ENCODE data around the gene MUTYH.

DNA sequence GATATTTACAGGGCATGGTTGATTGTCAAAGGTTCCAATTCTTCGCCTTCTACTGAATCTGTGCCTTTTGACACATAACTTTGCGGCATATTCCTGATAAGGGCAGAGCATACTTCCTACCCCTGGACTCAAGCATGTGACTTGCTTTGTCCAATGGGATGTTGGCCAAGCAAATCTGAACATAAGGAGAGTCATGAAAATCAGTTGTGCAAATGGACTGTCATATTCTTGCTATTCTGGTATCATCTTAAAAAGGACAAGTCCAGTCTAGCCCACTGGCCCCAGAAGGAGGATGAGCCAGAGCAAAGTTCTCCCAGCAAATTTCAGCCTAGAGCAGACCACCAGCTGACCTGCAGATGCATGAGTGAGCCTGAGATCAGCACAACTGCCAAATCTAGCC is 41.0 kb upstream of the MUTYH start:
- no peak for TF ChIP-seq HDGF (IDR thresholded peaks at IDR 0.05)
- TF ChIP-seq, protein P1, sequence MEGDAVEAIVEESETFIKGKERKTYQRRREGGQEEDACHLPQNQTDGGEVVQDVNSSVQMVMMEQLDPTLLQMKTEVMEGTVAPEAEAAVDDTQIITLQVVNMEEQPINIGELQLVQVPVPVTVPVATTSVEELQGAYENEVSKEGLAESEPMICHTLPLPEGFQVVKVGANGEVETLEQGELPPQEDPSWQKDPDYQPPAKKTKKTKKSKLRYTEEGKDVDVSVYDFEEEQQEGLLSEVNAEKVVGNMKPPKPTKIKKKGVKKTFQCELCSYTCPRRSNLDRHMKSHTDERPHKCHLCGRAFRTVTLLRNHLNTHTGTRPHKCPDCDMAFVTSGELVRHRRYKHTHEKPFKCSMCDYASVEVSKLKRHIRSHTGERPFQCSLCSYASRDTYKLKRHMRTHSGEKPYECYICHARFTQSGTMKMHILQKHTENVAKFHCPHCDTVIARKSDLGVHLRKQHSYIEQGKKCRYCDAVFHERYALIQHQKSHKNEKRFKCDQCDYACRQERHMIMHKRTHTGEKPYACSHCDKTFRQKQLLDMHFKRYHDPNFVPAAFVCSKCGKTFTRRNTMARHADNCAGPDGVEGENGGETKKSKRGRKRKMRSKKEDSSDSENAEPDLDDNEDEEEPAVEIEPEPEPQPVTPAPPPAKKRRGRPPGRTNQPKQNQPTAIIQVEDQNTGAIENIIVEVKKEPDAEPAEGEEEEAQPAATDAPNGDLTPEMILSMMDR (IDR thresholded peaks at IDR 0.05 in 2 of 3, conservative IDR thresholded peaks at IDR 0.05 in 1 of 3; ENCODE audit: insufficient read depth in 2 of 3, low read depth in 1 of 3, low read length in 3 of 3) = no peak
- no peak for TF ChIP-seq FOXM1 (IDR thresholded peaks at IDR 0.05; ENCODE audit: low read depth)
- TF ChIP-seq FOXM1 (CRISPR knock-in tag; IDR thresholded peaks at IDR 0.05; ENCODE audit: low read depth) = no peak
- TF ChIP-seq SMARCA5 (IDR thresholded peaks at IDR 0.05) = no peak
- TF ChIP-seq, protein P2, sequence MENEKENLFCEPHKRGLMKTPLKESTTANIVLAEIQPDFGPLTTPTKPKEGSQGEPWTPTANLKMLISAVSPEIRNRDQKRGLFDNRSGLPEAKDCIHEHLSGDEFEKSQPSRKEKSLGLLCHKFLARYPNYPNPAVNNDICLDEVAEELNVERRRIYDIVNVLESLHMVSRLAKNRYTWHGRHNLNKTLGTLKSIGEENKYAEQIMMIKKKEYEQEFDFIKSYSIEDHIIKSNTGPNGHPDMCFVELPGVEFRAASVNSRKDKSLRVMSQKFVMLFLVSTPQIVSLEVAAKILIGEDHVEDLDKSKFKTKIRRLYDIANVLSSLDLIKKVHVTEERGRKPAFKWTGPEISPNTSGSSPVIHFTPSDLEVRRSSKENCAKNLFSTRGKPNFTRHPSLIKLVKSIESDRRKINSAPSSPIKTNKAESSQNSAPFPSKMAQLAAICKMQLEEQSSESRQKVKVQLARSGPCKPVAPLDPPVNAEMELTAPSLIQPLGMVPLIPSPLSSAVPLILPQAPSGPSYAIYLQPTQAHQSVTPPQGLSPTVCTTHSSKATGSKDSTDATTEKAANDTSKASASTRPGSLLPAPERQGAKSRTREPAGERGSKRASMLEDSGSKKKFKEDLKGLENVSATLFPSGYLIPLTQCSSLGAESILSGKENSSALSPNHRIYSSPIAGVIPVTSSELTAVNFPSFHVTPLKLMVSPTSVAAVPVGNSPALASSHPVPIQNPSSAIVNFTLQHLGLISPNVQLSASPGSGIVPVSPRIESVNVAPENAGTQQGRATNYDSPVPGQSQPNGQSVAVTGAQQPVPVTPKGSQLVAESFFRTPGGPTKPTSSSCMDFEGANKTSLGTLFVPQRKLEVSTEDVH (IDR thresholded peaks at IDR 0.05; ENCODE audit: low read depth, partially characterized antibody) = no peak
- TF ChIP-seq MED1 (CRISPR knock-in tag; IDR thresholded peaks at IDR 0.05; ENCODE audit: borderline replicate concordance) = no peak
- TF ChIP-seq, protein P3, sequence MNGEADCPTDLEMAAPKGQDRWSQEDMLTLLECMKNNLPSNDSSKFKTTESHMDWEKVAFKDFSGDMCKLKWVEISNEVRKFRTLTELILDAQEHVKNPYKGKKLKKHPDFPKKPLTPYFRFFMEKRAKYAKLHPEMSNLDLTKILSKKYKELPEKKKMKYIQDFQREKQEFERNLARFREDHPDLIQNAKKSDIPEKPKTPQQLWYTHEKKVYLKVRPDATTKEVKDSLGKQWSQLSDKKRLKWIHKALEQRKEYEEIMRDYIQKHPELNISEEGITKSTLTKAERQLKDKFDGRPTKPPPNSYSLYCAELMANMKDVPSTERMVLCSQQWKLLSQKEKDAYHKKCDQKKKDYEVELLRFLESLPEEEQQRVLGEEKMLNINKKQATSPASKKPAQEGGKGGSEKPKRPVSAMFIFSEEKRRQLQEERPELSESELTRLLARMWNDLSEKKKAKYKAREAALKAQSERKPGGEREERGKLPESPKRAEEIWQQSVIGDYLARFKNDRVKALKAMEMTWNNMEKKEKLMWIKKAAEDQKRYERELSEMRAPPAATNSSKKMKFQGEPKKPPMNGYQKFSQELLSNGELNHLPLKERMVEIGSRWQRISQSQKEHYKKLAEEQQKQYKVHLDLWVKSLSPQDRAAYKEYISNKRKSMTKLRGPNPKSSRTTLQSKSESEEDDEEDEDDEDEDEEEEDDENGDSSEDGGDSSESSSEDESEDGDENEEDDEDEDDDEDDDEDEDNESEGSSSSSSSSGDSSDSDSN (IDR thresholded peaks at IDR 0.05; ENCODE audit: borderline replicate concordance in 1 of 2, low read depth in 2 of 2, low read length in 2 of 2) = no peak
- TF ChIP-seq MAX (CRISPR knock-in tag; IDR thresholded peaks at IDR 0.05) = no peak
- TF ChIP-seq FOSL1 (tag; conservative IDR thresholded peaks at IDR 0.05) = no peak
- TF ChIP-seq, protein P4, sequence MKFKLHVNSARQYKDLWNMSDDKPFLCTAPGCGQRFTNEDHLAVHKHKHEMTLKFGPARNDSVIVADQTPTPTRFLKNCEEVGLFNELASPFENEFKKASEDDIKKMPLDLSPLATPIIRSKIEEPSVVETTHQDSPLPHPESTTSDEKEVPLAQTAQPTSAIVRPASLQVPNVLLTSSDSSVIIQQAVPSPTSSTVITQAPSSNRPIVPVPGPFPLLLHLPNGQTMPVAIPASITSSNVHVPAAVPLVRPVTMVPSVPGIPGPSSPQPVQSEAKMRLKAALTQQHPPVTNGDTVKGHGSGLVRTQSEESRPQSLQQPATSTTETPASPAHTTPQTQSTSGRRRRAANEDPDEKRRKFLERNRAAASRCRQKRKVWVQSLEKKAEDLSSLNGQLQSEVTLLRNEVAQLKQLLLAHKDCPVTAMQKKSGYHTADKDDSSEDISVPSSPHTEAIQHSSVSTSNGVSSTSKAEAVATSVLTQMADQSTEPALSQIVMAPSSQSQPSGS (CRISPR knock-in tag; IDR thresholded peaks at IDR 0.05) = no peak
- TF ChIP-seq, protein P5, sequence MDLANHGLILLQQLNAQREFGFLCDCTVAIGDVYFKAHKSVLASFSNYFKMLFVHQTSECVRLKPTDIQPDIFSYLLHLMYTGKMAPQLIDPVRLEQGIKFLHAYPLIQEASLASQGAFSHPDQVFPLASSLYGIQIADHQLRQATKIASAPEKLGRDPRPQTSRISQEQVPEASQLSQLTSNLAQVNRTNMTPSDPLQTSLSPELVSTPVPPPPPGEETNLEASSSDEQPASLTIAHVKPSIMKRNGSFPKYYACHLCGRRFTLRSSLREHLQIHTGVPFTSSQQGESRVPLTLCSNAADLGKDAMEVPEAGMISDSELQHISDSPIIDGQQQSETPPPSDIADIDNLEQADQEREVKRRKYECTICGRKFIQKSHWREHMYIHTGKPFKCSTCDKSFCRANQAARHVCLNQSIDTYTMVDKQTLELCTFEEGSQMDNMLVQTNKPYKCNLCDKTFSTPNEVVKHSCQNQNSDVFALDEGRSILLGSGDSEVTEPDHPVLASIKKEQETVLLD (IDR thresholded peaks at IDR 0.05) = no peak

Measured in K562 (cell line).